GM12872 (cell line): ENCODE measurements around the gene MTAP.

Experiments used
- TF ChIP-seq, protein P1 (sequence below): IDR thresholded peaks from 3 replicates; pipeline ENCODE4 v1.5.1; 2011; ENCODE audit warnings: low read depth, mild to moderate bottlenecking, low read length, moderate library complexity; ENCODE audit not compliant: insufficient read depth

The MTAP gene

GRCh38 chr9:21853414-21853813, 51.0 kb downstream of the MTAP start:
- TF ChIP-seq, protein P1, sequence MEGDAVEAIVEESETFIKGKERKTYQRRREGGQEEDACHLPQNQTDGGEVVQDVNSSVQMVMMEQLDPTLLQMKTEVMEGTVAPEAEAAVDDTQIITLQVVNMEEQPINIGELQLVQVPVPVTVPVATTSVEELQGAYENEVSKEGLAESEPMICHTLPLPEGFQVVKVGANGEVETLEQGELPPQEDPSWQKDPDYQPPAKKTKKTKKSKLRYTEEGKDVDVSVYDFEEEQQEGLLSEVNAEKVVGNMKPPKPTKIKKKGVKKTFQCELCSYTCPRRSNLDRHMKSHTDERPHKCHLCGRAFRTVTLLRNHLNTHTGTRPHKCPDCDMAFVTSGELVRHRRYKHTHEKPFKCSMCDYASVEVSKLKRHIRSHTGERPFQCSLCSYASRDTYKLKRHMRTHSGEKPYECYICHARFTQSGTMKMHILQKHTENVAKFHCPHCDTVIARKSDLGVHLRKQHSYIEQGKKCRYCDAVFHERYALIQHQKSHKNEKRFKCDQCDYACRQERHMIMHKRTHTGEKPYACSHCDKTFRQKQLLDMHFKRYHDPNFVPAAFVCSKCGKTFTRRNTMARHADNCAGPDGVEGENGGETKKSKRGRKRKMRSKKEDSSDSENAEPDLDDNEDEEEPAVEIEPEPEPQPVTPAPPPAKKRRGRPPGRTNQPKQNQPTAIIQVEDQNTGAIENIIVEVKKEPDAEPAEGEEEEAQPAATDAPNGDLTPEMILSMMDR: no peak

DNA sequence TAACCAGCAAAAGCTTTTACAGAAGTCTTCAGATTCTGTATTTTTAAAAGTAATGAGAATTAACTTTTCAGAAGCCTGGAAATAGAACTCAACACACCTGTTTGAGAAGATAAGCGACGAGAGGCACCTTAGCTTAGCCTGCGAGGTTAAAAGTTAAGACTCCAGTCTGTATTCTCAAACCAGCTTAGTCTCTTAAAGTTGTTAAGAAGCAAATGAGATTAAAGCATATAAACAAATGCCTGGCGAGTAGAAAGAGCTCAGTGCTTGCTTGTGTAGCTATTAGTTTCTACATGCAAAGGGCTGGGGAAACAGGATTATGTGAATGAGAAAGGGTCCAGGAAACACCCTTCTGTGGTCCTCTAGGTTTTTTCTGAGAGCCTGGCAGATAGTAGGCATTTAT, 51.7 kb downstream of the MTAP start:
- TF ChIP-seq, protein P1: no peak

DNA sequence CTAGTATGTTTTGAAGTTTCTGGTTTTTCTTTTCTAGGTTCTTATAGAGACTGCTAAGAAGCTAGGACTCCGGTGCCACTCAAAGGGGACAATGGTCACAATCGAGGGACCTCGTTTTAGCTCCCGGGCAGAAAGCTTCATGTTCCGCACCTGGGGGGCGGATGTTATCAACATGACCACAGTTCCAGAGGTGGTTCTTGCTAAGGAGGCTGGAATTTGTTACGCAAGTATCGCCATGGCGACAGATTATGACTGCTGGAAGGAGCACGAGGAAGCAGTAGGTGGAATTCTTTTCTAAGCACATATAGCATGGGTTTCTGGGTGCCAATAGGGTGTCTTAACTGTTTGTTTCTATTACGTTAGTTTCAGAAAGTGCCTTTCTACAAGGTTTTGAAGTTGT, 52.2 kb downstream of the MTAP start:
- TF ChIP-seq, protein P1: no peak

DNA sequence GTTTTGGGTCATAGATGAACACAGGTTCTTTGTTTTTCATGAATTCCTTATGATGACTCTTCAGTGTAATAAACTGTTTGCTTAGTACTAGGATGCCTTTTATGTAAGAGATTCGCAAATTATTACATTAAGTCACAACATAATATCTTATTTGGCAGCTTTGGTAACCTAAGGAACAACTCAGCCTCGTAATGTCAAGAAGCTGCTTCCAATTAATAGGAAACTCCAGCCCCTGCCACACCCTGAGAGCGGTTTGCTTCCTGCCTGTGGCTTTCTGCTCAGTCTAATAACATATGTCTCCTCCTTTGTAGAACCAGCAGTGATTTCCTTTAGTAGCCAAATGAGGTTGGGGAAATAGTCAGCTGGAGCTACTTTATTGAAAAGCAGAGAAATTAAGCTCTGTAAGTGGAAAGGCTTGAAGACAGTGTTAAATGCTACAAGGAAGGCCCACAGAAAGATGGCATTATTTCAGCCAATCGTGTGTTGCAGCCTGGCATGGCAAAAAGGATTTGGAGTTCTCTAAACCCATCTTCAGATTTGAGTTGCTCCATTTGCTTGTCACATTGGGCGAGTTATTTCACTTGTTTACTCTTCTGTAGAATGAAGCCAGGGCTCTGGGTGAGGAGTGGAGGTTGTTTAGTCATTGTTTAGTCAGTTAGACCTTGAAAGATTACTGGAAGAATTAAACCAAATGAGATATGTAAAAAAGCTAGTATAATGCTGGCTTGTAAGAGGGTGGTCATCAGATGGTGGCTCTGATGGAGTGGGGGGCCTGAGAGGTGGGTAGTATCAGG, 54.1 kb downstream of the MTAP start:
- TF ChIP-seq, protein P1: no peak

DNA sequence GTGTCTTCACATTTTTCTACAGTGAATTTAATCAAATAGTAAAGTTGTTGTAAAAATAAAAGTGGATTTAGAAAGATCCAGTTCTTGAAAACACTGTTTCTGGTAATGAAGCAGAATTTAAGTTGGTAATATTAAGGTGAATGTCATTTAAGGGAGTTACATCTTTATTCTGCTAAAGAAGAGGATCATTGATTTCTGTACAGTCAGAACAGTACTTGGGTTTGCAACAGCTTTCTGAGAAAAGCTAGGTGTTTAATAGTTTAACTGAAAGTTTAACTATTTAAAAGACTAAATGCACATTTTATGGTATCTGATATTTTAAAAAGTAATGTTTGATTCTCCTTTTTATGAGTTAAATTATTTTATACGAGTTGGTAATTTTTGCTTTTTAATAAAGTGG, 60.4 kb downstream of the MTAP start:
- TF ChIP-seq, protein P1: no peak

GRCh38 chr9:21864505-21864904, 62.1 kb downstream of the MTAP start:
- TF ChIP-seq, protein P1: no peak

DNA sequence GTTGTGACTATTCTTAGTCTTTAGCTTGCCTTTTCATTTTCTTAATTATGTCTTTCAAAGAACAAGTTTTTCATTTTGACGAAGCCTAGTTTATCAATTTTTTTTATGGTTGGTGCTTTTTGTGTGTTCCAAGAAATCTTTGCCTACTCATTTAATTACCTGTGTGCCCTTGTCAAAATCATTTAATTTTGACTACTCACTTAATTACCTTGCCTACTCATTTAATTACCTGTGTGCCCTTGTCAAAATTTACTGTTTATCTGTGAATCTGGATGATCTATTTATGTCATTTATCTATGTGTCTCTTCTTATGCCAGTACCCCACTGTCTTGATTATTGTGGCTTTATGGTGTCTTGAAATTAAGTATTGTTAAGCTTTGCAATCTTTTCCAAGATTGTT, 63.9 kb downstream of the MTAP start:
- TF ChIP-seq, protein P1: no peak
